GM23338 (cell line): ENCODE measurements around the gene PIGR.

ENCODE experiments used
- CREB1 ChIP-seq: fragments of 250-450 bp; sonication (Bioruptor Pico); IDR thresholded peaks from 2 replicates; pipeline ENCODE4 v1.5.0; 2020; ENCODE audit warnings: low read depth, mild to moderate bottlenecking, moderate library complexity
- EZH2 ChIP-seq: fragments of 200-600 bp; sonication (generic); IDR thresholded peaks from one replicate; pipeline ENCODE4 v1.8.0; 2017; ENCODE audit warnings: antibody characterized with exemption, mild to moderate bottlenecking, low read depth; ENCODE audit not compliant: unreplicated experiment
- NANOG ChIP-seq: IDR thresholded peaks from 2 replicates; pipeline ENCODE4 v1.6.1; 2016; ENCODE audit warnings: antibody characterized with exemption, borderline replicate concordance
- POLR2AphosphoS5 ChIP-seq: IDR thresholded peaks from 2 replicates; pipeline ENCODE4 v1.6.1; 2016; ENCODE audit warnings: antibody characterized with exemption, low read depth
- REST ChIP-seq: IDR thresholded peaks from one replicate; pipeline ENCODE4 v1.6.1; 2018; ENCODE audit warnings: antibody characterized with exemption; ENCODE audit not compliant: unreplicated experiment
- STAT1 ChIP-seq: IDR thresholded peaks from one replicate; pipeline ENCODE4 v1.6.1; 2016; ENCODE audit warnings: antibody characterized with exemption; ENCODE audit not compliant: unreplicated experiment
- TF ChIP-seq, protein P1 (sequence below), 2 experiments: fragments of 200-600 bp in 1 of 2; sonication (generic) in 1 of 2; conservative IDR thresholded peaks; 2 replicates each; pipeline versions ENCODE4 v1.5.1 to v1.6.1; 2016 to 2017; ENCODE audit warnings: antibody characterized with exemption in 2 of 2, low read depth in 2 of 2, mild to moderate bottlenecking in 2 of 2, moderate library complexity in 1 of 2

GRCh38 chr1:206953126-206953525, 6.9 kb upstream of the PIGR start:
- TF ChIP-seq NANOG (no peak), POLR2AphosphoS5 (no peak), EZH2 (no peak), REST (no peak), STAT1 (no peak), CREB1 (CRISPR knock-in tag) (no peak)
- TF ChIP-seq, protein P1, sequence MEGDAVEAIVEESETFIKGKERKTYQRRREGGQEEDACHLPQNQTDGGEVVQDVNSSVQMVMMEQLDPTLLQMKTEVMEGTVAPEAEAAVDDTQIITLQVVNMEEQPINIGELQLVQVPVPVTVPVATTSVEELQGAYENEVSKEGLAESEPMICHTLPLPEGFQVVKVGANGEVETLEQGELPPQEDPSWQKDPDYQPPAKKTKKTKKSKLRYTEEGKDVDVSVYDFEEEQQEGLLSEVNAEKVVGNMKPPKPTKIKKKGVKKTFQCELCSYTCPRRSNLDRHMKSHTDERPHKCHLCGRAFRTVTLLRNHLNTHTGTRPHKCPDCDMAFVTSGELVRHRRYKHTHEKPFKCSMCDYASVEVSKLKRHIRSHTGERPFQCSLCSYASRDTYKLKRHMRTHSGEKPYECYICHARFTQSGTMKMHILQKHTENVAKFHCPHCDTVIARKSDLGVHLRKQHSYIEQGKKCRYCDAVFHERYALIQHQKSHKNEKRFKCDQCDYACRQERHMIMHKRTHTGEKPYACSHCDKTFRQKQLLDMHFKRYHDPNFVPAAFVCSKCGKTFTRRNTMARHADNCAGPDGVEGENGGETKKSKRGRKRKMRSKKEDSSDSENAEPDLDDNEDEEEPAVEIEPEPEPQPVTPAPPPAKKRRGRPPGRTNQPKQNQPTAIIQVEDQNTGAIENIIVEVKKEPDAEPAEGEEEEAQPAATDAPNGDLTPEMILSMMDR (conservative IDR thresholded peaks at IDR 0.05; ENCODE audit: low read depth in 2 of 2): no peak
